ENCODE results near the gene ARHGDIG. TPM values are rescaled to one million over a fixed set of nuclear protein-coding genes. Genes with fewer than 3 reads are reported as not detected.

Gene ARHGDIG
- total and polyA plus RNA-seq, 9 donors = 0.10 to 0.77 TPM; not detected in 7

DNA sequence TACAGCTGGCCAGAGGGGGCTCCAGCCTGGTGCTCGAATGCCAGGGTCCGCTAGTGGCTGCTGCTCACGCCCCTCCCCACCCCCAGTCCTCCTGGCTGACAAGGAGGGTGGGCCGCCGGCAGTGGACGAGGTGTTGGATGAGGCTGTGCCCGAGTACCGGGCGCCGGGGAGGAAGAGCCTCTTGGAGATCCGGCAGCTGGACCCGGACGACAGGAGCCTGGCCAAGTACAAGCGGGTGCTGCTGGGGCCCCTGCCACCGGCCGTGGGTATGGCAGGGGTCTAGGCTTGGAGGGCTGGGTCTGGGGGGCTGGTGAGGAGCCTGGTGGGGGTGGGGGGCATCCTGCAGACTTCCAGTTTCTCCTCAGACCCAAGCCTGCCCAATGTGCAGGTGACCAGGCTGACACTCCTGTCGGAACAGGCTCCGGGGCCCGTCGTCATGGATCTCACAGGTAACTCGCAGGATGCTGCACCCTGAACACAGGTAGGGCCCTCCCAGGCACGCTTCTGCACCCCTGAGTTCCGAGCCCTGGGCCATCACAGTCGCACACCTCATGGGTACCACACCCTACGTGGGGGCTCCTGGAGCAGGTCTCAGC, 1.4 kb downstream of the ARHGDIG start:
- TF ChIP-seq POLR2A (IDR thresholded peaks at IDR 0.05) (no peak), EP300 (IDR thresholded peaks at IDR 0.05) (no peak)
- TF ChIP-seq, protein P1, sequence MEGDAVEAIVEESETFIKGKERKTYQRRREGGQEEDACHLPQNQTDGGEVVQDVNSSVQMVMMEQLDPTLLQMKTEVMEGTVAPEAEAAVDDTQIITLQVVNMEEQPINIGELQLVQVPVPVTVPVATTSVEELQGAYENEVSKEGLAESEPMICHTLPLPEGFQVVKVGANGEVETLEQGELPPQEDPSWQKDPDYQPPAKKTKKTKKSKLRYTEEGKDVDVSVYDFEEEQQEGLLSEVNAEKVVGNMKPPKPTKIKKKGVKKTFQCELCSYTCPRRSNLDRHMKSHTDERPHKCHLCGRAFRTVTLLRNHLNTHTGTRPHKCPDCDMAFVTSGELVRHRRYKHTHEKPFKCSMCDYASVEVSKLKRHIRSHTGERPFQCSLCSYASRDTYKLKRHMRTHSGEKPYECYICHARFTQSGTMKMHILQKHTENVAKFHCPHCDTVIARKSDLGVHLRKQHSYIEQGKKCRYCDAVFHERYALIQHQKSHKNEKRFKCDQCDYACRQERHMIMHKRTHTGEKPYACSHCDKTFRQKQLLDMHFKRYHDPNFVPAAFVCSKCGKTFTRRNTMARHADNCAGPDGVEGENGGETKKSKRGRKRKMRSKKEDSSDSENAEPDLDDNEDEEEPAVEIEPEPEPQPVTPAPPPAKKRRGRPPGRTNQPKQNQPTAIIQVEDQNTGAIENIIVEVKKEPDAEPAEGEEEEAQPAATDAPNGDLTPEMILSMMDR (IDR thresholded peaks at IDR 0.05) = no peak
- no peaks in the 10 kb centered on the region for H3K27me3 ChIP-seq
- no peak overlapping the region for H3K4me3 ChIP-seq
- 33 to 44% (median 42%) methylated on average over 23 to 25 of the region's 25 CpGs for WGBS, 3 donors
- H3K36me3 ChIP-seq = no peaks in the 10 kb centered on the region
- no peak overlapping the region for H3K27ac ChIP-seq
- no peaks in the 10 kb centered on the region for H3K9me3 ChIP-seq
- no peaks in the 10 kb centered on the region for H3K4me1 ChIP-seq (ENCODE audit: insufficient read depth)
- no peak for DNase-seq
- intact Hi-C loops (cut with DNase I) = no loop called here

DNA sequence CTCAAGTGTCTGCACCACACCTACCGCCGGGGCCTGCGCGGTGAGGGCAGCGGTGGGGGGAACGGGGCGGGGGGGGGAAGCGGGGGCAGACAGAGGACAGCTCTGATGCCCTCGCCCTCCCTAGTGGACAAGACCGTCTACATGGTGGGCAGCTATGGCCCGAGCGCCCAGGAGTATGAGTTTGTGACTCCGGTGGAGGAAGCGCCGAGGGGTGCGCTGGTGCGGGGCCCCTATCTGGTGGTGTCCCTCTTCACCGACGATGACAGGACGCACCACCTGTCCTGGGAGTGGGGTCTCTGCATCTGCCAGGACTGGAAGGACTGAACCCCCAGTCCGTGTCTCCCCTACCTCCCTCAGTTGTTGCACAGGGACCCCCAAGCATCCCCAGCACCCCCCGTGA, 2.1 kb downstream of the ARHGDIG start:
- TF ChIP-seq POLR2A (IDR thresholded peaks at IDR 0.05) (no peak), EP300 (IDR thresholded peaks at IDR 0.05) (no peak)
- TF ChIP-seq, protein P1 (IDR thresholded peaks at IDR 0.05) = no peak
- Histone ChIP-seq H3K4me1 (ENCODE audit: insufficient read depth) (no peaks in the 10 kb centered on the region), H3K27me3 (no peaks in the 10 kb centered on the region), H3K36me3 (no peaks in the 10 kb centered on the region), H3K27ac (no peak overlapping the region), H3K9me3 (no peaks in the 10 kb centered on the region), H3K4me3 (no peak overlapping the region)
- 79 to 89% (median 86%) methylated on average over 18 to 22 of the region's 22 CpGs for WGBS, 3 donors
- no peak for DNase-seq
- intact Hi-C loops (cut with DNase I) = no loop called here

DNA sequence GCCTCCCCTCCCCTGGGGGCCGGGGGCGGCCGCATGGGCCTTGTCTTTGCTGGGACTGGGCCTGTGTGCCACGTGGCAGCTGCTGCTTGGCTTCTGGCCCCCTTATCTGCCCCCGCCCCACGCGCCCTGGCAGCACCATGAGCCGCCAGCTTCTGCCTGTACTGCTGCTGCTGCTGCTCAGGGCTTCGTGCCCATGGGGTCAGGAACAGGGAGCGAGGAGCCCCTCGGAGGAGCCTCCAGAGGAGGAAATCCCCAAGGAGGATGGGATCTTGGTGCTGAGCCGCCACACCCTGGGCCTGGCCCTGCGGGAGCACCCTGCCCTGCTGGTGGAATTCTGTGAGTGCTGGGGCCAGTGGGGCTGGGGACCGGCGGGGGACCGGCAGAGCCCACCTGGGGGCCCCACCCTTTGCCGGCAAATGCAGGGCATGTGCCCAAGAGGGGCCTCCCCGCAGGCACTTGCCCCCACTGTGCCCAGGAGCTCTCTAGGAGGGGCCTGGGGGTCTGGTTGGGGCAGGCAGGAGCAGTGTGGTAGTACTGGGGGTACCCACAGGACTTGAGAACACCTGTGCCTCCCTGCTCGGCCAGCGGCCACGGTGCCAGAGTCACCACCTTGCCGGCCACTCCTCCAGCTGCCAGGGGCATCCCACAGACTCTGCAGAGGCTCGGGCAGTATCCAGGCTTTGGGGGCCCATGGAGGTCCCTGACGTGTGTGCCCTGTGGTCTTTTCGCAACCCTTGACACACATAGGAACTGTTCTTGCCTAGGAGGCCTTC, 2.8 kb downstream of the ARHGDIG start, which contains the start of gene PDIA2:
PDIA2 (plus strand) TSS at position 132 of the 773 bp plus-strand sequence; CDS start at position 138, 6 bp downstream.
- Histone ChIP-seq H3K4me3 (no peak within 1 kb of the TSS), H3K27ac (no peak within 1 kb of the TSS), H3K4me1 (ENCODE audit: insufficient read depth) (no peaks in the 10 kb centered on the region), H3K27me3 (no peaks in the 10 kb centered on the region), H3K9me3 (no peaks in the 10 kb centered on the region), H3K36me3 (no peaks in the 10 kb centered on the region)
- TF ChIP-seq POLR2A (IDR thresholded peaks at IDR 0.05) (no peak), EP300 (IDR thresholded peaks at IDR 0.05) (no peak)
- TF ChIP-seq, protein P1 (IDR thresholded peaks at IDR 0.05) = no peak
- intact Hi-C loops (cut with DNase I) = no loop called here
- 60 to 72% (median 61%) methylated on average over 24 to 25 of the region's 25 CpGs for WGBS, 3 donors
- DNase-seq = no peak

DNA sequence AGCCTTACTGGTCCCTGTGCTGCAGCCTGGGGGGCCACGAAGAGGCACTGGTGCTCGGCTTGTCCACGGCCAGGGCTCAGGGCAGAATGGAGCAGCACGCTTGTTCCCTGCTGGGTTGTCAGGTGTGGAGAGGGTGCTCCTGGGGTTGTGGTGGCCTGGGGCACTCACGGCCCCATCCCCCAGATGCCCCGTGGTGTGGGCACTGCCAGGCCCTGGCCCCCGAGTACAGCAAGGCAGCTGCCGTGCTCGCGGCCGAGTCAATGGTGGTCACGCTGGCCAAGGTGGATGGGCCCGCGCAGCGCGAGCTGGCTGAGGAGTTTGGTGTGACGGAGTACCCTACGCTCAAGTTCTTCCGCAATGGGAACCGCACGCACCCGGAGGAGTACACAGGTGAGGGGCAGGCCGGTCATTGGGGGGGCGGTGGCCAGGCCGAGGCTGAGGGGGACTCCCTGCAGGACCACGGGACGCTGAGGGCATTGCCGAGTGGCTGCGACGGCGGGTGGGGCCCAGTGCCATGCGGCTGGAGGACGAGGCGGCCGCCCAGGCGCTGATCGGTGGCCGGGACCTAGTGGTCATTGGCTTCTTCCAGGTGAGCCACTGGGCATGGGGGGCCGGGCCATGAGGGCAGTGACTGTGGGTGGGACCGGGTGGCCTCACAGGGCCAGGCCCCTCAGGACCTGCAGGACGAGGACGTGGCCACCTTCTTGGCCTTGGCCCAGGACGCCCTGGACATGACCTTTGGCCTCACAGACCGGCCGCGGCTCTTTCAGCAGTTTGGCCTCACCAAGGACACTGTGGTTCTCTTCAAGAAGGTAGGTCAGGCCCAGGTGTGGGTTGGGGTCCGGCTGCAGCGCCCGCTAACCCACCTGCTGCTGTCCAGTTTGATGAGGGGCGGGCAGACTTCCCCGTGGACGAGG, 4.1 kb downstream of the ARHGDIG start:
- WGBS, 3 donors = 89% methylated on average over 51 to 52 of the region's 52 CpGs
- Histone ChIP-seq H3K9me3 (no peaks in the 10 kb centered on the region), H3K4me1 (ENCODE audit: insufficient read depth) (no peaks in the 10 kb centered on the region), H3K36me3 (no peaks in the 10 kb centered on the region), H3K4me3 (no peak overlapping the region), H3K27ac (no peak overlapping the region), H3K27me3 (no peaks in the 10 kb centered on the region)
- DNase-seq = no peak
- intact Hi-C loops (cut with DNase I) = no loop called here
- TF ChIP-seq, protein P1 (IDR thresholded peaks at IDR 0.05) = no peak
- no peak for TF ChIP-seq POLR2A (IDR thresholded peaks at IDR 0.05)
- no peak for TF ChIP-seq EP300 (IDR thresholded peaks at IDR 0.05)
